Colonic mucosa (tissue), 4 donors: ENCODE data around the gene WDR33. TPM values are rescaled to one million over a fixed set of nuclear protein-coding genes. Genes with fewer than 3 reads are reported as not detected.

Experiments used
- DNase-seq: peaks from one replicate; pipeline ENCODE4 v3.0.0-alpha.2; 2020
- H3K27ac ChIP-seq: fragments of 200-600 bp; one replicate; pipeline ENCODE4 v1.8.0; 2021
- H3K27me3 ChIP-seq: fragments of 200-600 bp; one replicate; pipeline ENCODE4 v1.8.0; 2021
- H3K36me3 ChIP-seq: fragments of 200-600 bp; one replicate; pipeline ENCODE4 v1.8.0; 2021
- H3K4me1 ChIP-seq: fragments of 200-600 bp; one replicate; pipeline ENCODE4 v1.8.0; 2021; ENCODE audit warnings: mild to moderate bottlenecking
- H3K4me3 ChIP-seq: fragments of 200-600 bp; one replicate; pipeline ENCODE4 v1.8.0; 2021
- H3K9ac ChIP-seq, 2 donors: one replicate each; pipeline ENCODE4 v1.7.0; 2013; ENCODE audit warnings: control low read depth in 2 of 2, low read depth in 2 of 2, low read length in 2 of 2
- H3K9me3 ChIP-seq: fragments of 200-600 bp; one replicate; pipeline ENCODE4 v1.8.0; 2021
- intact Hi-C: fragments of 100-400 bp; cut with DNase I; formaldehyde crosslinking; loops from one replicate; pipeline ENCODE4 v1.14.1; 2022
- total RNA-seq, 2 donors: library from RNA; stranded (reverse); fragmentation: NEBNext Ultra II Directional in 1 of 2; extraction: Animal tissue kit (Norgen Biotek cat#: 25700) in 1 of 2; gene quantifications; one replicate each; pipeline ENCODE4 v1.2.1, GENCODE V29; 2021
- TF ChIP-seq, protein P1 (sequence below): fragments of 200-600 bp; IDR thresholded peaks from one replicate; pipeline ENCODE4 v1.8.0; 2022; ENCODE audit warnings: antibody characterized with exemption, mild to moderate bottlenecking
- donor health status: healthy.
- donor health status: DM: no; HTN: no; CAD: no.
- donor health status: DM: no; HTN: no; CAD: no.

WDR33 gene
- total RNA-seq, 2 donors from 2014 or later = 48.1 to 59.4 TPM

- Histone ChIP-seq H3K27ac (no peak overlapping the region), H3K27me3 (peaks cover 24% of the 10 kb centered on the region), H3K36me3 (no peaks in the 10 kb centered on the region), H3K4me3 (no peak overlapping the region), H3K9me3 (no peaks in the 10 kb centered on the region), H3K4me1 (no peaks in the 10 kb centered on the region), H3K9ac (no peak overlapping the region)
- DNase-seq = no peak
- TF ChIP-seq, protein P1, sequence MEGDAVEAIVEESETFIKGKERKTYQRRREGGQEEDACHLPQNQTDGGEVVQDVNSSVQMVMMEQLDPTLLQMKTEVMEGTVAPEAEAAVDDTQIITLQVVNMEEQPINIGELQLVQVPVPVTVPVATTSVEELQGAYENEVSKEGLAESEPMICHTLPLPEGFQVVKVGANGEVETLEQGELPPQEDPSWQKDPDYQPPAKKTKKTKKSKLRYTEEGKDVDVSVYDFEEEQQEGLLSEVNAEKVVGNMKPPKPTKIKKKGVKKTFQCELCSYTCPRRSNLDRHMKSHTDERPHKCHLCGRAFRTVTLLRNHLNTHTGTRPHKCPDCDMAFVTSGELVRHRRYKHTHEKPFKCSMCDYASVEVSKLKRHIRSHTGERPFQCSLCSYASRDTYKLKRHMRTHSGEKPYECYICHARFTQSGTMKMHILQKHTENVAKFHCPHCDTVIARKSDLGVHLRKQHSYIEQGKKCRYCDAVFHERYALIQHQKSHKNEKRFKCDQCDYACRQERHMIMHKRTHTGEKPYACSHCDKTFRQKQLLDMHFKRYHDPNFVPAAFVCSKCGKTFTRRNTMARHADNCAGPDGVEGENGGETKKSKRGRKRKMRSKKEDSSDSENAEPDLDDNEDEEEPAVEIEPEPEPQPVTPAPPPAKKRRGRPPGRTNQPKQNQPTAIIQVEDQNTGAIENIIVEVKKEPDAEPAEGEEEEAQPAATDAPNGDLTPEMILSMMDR = no peak
- intact Hi-C loops = no loop called here
These were observed 132.0 kb downstream of the WDR33 start for GRCh38 chr2:127678991-127679390.

DNA sequence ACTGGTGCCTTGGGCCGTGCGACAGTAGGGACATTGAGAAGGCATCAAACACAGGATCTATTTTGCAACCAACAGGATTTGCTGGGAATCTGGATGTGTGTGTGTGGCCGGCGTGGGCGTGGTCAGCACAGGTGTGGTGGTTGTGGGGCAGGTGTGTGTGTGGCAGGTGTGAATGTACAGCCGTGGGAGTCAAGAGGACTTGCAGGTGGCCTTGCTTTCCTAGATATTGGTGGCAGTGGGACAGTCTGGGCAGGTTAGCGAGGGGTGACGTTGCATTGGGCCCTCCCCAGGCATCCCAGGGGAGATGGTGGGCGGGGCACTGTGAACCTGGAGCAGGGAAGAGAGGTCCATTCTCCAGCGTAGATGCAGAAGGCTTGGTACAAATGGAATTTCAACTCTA is 132.4 kb downstream of the WDR33 start:
- no peaks in the 10 kb centered on the region for H3K9me3 ChIP-seq
- H3K27me3 ChIP-seq = peaks cover 24% of the 10 kb centered on the region
- no peaks in the 10 kb centered on the region for H3K4me1 ChIP-seq
- intact Hi-C loops = no loop called here
- no peak overlapping the region for H3K9ac ChIP-seq
- no peak overlapping the region for H3K4me3 ChIP-seq
- no peak for DNase-seq
- no peaks in the 10 kb centered on the region for H3K36me3 ChIP-seq
- TF ChIP-seq, protein P1 = no peak
- H3K27ac ChIP-seq = no peak overlapping the region

DNA sequence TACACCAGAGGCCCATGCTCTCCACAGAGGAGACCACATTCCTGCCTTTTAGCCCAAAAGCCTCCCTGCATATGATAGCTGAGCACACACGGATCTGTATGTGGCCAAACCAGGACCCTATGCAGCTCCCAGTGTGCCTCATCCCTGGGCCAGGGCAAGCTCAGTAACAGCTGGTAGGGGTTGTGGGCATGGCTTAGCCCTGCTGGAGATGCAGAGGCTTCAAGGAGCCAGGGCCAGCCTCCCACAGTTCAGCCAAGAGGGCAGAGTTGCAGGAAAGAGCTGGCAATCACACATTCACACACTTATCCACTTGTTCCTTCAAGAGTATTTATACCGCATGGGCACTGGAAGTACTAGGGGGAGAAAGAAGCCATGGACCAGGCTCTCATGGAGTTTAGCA is 134.1 kb downstream of the WDR33 start:
- Histone ChIP-seq H3K27ac (no peak overlapping the region), H3K9me3 (no peaks in the 10 kb centered on the region), H3K36me3 (no peaks in the 10 kb centered on the region), H3K9ac (peak overlapping the region in 1 of 2 donors; percentile 2), H3K4me3 (no peak overlapping the region), H3K27me3 (peaks cover 25% of the 10 kb centered on the region), H3K4me1 (no peaks in the 10 kb centered on the region)
- TF ChIP-seq, protein P1 = no peak
- DNase-seq = no peak
- intact Hi-C loops = no loop called here

DNA sequence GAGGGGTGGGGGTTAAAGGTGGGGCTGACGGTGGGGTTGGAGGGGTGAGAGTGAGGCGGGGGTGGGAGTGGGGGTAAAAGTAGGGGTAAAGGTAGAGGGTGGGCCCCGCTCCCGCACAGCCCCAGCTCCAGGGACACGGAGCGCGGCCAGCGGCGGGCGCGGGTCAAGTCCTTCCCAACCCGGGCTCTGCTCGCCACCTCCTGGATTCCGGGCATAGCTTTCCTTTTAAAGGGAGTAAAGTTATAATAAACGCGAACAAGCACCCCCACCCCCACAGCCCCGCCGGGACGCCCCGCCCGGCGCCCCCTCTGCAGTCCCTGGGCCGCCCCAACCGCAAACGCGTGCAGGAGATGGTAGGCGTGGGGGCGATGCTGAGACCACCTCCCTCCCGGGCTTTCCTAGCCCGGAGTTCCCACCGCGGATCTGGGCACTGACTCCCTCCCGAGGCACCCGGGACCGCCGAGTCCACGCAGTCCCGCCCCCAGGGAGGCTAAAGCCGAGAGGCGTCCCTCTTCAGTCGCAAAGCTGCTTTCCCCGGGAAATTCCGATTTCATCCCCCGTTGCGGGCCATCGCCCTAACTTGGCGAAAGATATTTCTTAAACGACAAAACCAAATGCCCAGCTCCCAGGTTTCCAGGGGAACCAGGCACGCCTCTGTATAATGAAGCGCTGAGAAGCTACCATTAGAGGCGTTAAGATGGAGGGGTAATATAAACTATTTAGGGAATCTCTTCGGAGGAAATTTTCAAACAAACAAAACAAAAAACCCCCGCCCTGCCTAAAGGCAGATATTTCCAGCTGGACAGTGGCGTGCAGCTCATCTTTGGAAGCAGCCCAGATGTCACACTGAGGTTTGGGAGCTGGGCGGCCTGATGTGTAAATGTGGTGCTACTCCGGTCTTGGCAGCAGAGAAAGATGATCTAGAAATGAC is 135.4 kb downstream of the WDR33 start, which contains the start of gene LIMS2:
TSS of gene LIMS2 (minus strand) at position 200 of the 931 bp plus-strand sequence. CDS start 506 bp downstream, outside the sequence.
- Histone ChIP-seq H3K9me3 (no peaks in the 10 kb centered on the region), H3K9ac (peak within 1 kb of the TSS; percentile 58 to 73), H3K4me3 (peak within 1 kb of the TSS; percentile 54), H3K4me1 (no peaks in the 10 kb centered on the region), H3K27ac (peak within 1 kb of the TSS; percentile 61), H3K36me3 (no peaks in the 10 kb centered on the region), H3K27me3 (peaks cover 30% of the 10 kb centered on the region)
- TF ChIP-seq, protein P1 = no peak
- intact Hi-C loops = no loop called here
- DNase-seq = no peak

GRCh38 chr2:127674241-127675209 is 136.4 kb downstream of the WDR33 start:
- peak overlapping the region; percentile 61 for H3K27ac ChIP-seq
- intact Hi-C loops = no loop called here
- TF ChIP-seq, protein P1 = no peak
- H3K4me3 ChIP-seq = peak overlapping the region; percentile 54
- H3K9me3 ChIP-seq = no peaks in the 10 kb centered on the region
- H3K27me3 ChIP-seq = peaks cover 30% of the 10 kb centered on the region
- no peaks in the 10 kb centered on the region for H3K4me1 ChIP-seq
- H3K36me3 ChIP-seq = no peaks in the 10 kb centered on the region
- DNase-seq = no peak
- peak overlapping the region; percentile 58 to 73 for H3K9ac ChIP-seq
